ENCODE measurements around the gene MED17.

MED17 gene

GRCh38 chr11:93849751-93850593 lies 65.9 kb downstream of the MED17 start:
- DNase-seq (ENCODE audit: low spot score) = peak; percentile 54

- DNase-seq (ENCODE audit: low spot score) = no peak
Observed at GRCh38 chr11:93850594-93851018, 66.5 kb downstream of the MED17 start, which contains the start of gene VSTM5. TSS of gene VSTM5 (minus strand) at chr11:93850618. CDS start at chr11:93850502, 116 bp downstream.

GRCh38 chr11:93852242-93852641 lies 68.2 kb downstream of the MED17 start:
- DNase-seq (ENCODE audit: low spot score) = no peak

GRCh38 chr11:93857413-93858120 lies 73.5 kb downstream of the MED17 start:
- DNase-seq (ENCODE audit: low spot score) = no peak

GRCh38 chr11:93858121-93858775 lies 74.2 kb downstream of the MED17 start:
- DNase-seq (ENCODE audit: low spot score) = no peak

- DNase-seq (ENCODE audit: low spot score) = no peak
Observed at GRCh38 chr11:93861808-93862207, 77.7 kb downstream of the MED17 start.
